HEK293 (cell line): ENCODE measurements around the gene TNFRSF18.

Source experiments
- ATF2 ChIP-seq: fragments of 450-650 bp; formaldehyde crosslinking; IDR thresholded peaks from 2 replicates; pipeline ENCODE4 v1.5.1; 2016; ENCODE audit warnings: missing biosample characterization, missing genetic modification characterization, low read depth
- MZF1 ChIP-seq: fragments of 450-650 bp; formaldehyde crosslinking; IDR thresholded peaks from 2 replicates; pipeline ENCODE4 v1.5.1; 2017; ENCODE audit warnings: missing biosample characterization, missing genetic modification characterization, borderline replicate concordance
- YY1 ChIP-seq: fragments of 450-650 bp; formaldehyde crosslinking; IDR thresholded peaks from 2 replicates; pipeline ENCODE4 v1.5.1; 2018; ENCODE audit warnings: missing biosample characterization, missing genetic modification characterization
- YY2 ChIP-seq: fragments of 450-650 bp; formaldehyde crosslinking; IDR thresholded peaks from 2 replicates; pipeline ENCODE4 v1.5.1; 2016; ENCODE audit warnings: missing biosample characterization, missing genetic modification characterization
- ZBTB1 ChIP-seq: fragments of 450-650 bp; formaldehyde crosslinking; IDR thresholded peaks from 2 replicates; pipeline ENCODE4 v1.5.1; 2016; ENCODE audit warnings: missing biosample characterization, missing genetic modification characterization
- ZBTB21 ChIP-seq: fragments of 450-650 bp; formaldehyde crosslinking; IDR thresholded peaks from 2 replicates; pipeline ENCODE4 v1.5.1; 2017; ENCODE audit warnings: missing biosample characterization, missing genetic modification characterization
- ZBTB44 ChIP-seq: fragments of 450-650 bp; IDR thresholded peaks from 2 replicates; pipeline ENCODE4 v1.5.1; 2018; ENCODE audit warnings: missing biosample characterization, mild to moderate bottlenecking, missing genetic modification characterization
- ZBTB49 ChIP-seq: fragments of 450-650 bp; formaldehyde crosslinking; IDR thresholded peaks from 2 replicates; pipeline ENCODE4 v1.5.1; 2016; ENCODE audit warnings: missing biosample characterization, missing genetic modification characterization, low read depth
- ZNF114 ChIP-seq: fragments of 450-650 bp; formaldehyde crosslinking; IDR thresholded peaks from 2 replicates; pipeline ENCODE4 v1.5.0; 2017; ENCODE audit warnings: missing biosample characterization, missing genetic modification characterization
- ZNF155 ChIP-seq: fragments of 450-650 bp; formaldehyde crosslinking; IDR thresholded peaks from 2 replicates; pipeline ENCODE4 v1.5.1; 2016; ENCODE audit warnings: missing biosample characterization, missing genetic modification characterization
- ZNF184 ChIP-seq: fragments of 450-650 bp; IDR thresholded peaks from 2 replicates; pipeline ENCODE4 v1.5.1; 2018; ENCODE audit warnings: missing biosample characterization, mild to moderate bottlenecking, missing genetic modification characterization
- ZNF19 ChIP-seq: fragments of 450-650 bp; formaldehyde crosslinking; IDR thresholded peaks from 2 replicates; pipeline ENCODE4; 2016; ENCODE audit warnings: missing biosample characterization, missing genetic modification characterization, low read depth
- ZNF202 ChIP-seq: fragments of 450-650 bp; formaldehyde crosslinking; IDR thresholded peaks from 2 replicates; pipeline ENCODE4 v1.5.1; 2016; ENCODE audit warnings: missing biosample characterization, missing genetic modification characterization, borderline replicate concordance
- ZNF239 ChIP-seq: fragments of 450-650 bp; formaldehyde crosslinking; IDR thresholded peaks from 2 replicates; pipeline ENCODE4 v1.5.1; 2016; ENCODE audit warnings: missing biosample characterization, missing genetic modification characterization
- ZNF280D ChIP-seq: fragments of 450-650 bp; formaldehyde crosslinking; IDR thresholded peaks from 2 replicates; pipeline ENCODE4 v1.5.1; 2016; ENCODE audit warnings: missing biosample characterization, missing genetic modification characterization
- ZNF350 ChIP-seq: fragments of 450-650 bp; formaldehyde crosslinking; IDR thresholded peaks from 2 replicates; pipeline ENCODE4 v1.5.0; 2017; ENCODE audit warnings: missing biosample characterization, mild to moderate bottlenecking, missing genetic modification characterization
- ZNF394 ChIP-seq: fragments of 450-650 bp; formaldehyde crosslinking; IDR thresholded peaks from 2 replicates; pipeline ENCODE4 v1.5.1; 2016; ENCODE audit warnings: missing biosample characterization, missing genetic modification characterization, mild to moderate bottlenecking, moderate library complexity, borderline replicate concordance
- ZNF398 ChIP-seq: fragments of 450-650 bp; formaldehyde crosslinking; IDR thresholded peaks from 2 replicates; pipeline ENCODE4 v1.5.1; 2017; ENCODE audit warnings: missing biosample characterization, missing genetic modification characterization
- ZNF433 ChIP-seq: fragments of 450-650 bp; formaldehyde crosslinking; IDR thresholded peaks from 2 replicates; pipeline ENCODE4 v1.5.1; 2016; ENCODE audit warnings: missing biosample characterization, missing genetic modification characterization, low read depth
- ZNF549 ChIP-seq: fragments of 450-650 bp; IDR thresholded peaks from 2 replicates; pipeline ENCODE4 v1.5.1; 2018; ENCODE audit warnings: missing biosample characterization, missing genetic modification characterization, mild to moderate bottlenecking, inconsistent platforms, moderate library complexity
- ZNF596 ChIP-seq: fragments of 450-650 bp; IDR thresholded peaks from 2 replicates; pipeline ENCODE4 v1.5.0; 2018; ENCODE audit warnings: missing biosample characterization, mild to moderate bottlenecking, missing genetic modification characterization, moderate library complexity
- ZNF623 ChIP-seq: fragments of 450-650 bp; formaldehyde crosslinking; IDR thresholded peaks from 2 replicates; pipeline ENCODE4 v1.5.1; 2016; ENCODE audit warnings: missing biosample characterization, missing genetic modification characterization
- ZNF624 ChIP-seq: fragments of 450-650 bp; formaldehyde crosslinking; IDR thresholded peaks from 2 replicates; pipeline ENCODE4 v1.5.1; 2017; ENCODE audit warnings: missing biosample characterization, missing genetic modification characterization
- ZNF677 ChIP-seq: fragments of 450-650 bp; IDR thresholded peaks from 2 replicates; pipeline ENCODE4 v1.5.0; 2018; ENCODE audit warnings: missing biosample characterization, mild to moderate bottlenecking, missing genetic modification characterization, moderate library complexity
- ZSCAN4 ChIP-seq: fragments of 450-650 bp; formaldehyde crosslinking; IDR thresholded peaks from 2 replicates; pipeline ENCODE4 v1.5.1; 2017; ENCODE audit warnings: missing biosample characterization, missing genetic modification characterization

Gene TNFRSF18

GRCh38 chr1:1231400-1232207 lies 25.2 kb upstream of the TNFRSF18 start, which contains the start of gene SDF4 (continued):
- TF ChIP-seq MZF1 (tag by site-specific recombination) (no peak), ATF2 (tag by site-specific recombination) (no peak), ZBTB44 (tag by site-specific recombination) (peak; percentile 8; the same call in 1 of the 2 replicates), ZBTB49 (tag by site-specific recombination) (no peak), ZNF155 (tag by site-specific recombination) (no peak), ZNF623 (tag by site-specific recombination) (no peak), ZSCAN4 (tag by site-specific recombination) (no peak), ZNF596 (tag by site-specific recombination) (0 out of 2 replicates have a peak, but pooled peaks have one; percentile 27), ZNF239 (no peak), ZNF398 (tag by site-specific recombination) (peak; percentile 17; the same call in 1 of the 2 replicates), ZNF280D (tag by site-specific recombination) (no peak), ZNF202 (tag by site-specific recombination) (no peak), ZBTB1 (tag by site-specific recombination) (no peak), ZNF350 (tag by site-specific recombination) (no peak), ZNF394 (tag by site-specific recombination) (no peak), YY2 (tag by site-specific recombination) (peak; percentile 91), ZNF19 (tag by site-specific recombination) (no peak), YY1 (tag by site-specific recombination) (peak; percentile 99), ZNF624 (tag by site-specific recombination) (no peak), ZNF184 (tag by site-specific recombination) (no peak), ZNF549 (tag by site-specific recombination) (no peak), ZNF114 (no peak), ZNF677 (peak; percentile 39; the same call in 1 of the 2 replicates), ZBTB21 (no peak), ZNF433 (tag by site-specific recombination) (no peak)
